PC-3 (cell line): Measurements from ENCODE around the gene DNER.

Experiments
- EZH2 ChIP-seq: fragments of 300-600 bp; sonication (generic); IDR thresholded peaks from one replicate; pipeline ENCODE4 v1.6.1; 2017; ENCODE audit warnings: antibody characterized with exemption, mild to moderate bottlenecking, low read length; ENCODE audit not compliant: unreplicated experiment
- TF ChIP-seq, protein P1 (sequence below): fragments of 300-600 bp; sonication (generic); conservative IDR thresholded peaks from 2 replicates; pipeline ENCODE4 v1.5.1; 2017; ENCODE audit warnings: antibody characterized with exemption, low read depth, mild to moderate bottlenecking, low read length

DNA sequence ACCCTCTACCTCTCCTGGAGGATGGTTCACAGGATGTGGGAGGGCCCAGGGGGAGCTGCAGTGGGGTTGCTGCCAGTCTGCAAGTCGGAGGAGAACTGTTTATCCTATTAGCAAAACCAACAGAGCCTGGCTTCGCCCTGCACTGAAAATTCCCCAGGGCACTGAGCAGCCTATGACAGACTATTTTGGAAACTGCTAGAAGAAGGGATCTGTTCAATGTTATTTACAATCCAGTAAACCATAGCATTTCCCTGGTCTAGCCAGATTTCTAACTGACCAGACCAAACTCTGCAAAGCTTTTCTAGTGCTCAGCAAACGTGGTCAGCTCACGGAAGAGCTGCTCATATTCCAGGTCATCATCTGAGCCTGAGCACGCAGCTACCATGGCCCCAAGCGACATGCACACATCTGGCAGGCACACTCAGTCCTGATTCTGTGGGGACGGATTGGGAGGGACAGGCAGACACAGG is 378.4 kb downstream of the DNER start:
- TF ChIP-seq, protein P1, sequence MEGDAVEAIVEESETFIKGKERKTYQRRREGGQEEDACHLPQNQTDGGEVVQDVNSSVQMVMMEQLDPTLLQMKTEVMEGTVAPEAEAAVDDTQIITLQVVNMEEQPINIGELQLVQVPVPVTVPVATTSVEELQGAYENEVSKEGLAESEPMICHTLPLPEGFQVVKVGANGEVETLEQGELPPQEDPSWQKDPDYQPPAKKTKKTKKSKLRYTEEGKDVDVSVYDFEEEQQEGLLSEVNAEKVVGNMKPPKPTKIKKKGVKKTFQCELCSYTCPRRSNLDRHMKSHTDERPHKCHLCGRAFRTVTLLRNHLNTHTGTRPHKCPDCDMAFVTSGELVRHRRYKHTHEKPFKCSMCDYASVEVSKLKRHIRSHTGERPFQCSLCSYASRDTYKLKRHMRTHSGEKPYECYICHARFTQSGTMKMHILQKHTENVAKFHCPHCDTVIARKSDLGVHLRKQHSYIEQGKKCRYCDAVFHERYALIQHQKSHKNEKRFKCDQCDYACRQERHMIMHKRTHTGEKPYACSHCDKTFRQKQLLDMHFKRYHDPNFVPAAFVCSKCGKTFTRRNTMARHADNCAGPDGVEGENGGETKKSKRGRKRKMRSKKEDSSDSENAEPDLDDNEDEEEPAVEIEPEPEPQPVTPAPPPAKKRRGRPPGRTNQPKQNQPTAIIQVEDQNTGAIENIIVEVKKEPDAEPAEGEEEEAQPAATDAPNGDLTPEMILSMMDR = no peak
- TF ChIP-seq EZH2 = no peak
